GM12878 (cell line): ENCODE measurements around the gene DEGS2. TPM values are rescaled to one million over a fixed set of nuclear protein-coding genes. Genes with fewer than 3 reads are reported as not detected.

Experiments used
- ATAC-seq: fragments of 200-7000 bp; cut with Tn5 transposase; 3 replicates; pipeline ENCODE4 v1.9.1; 2020; ENCODE audit warnings: mild to moderate bottlenecking, moderate library complexity
- BruUV-seq: library from RNA; stranded (reverse); fragments of 400-500 nt; replicated peaks from 2 replicates; lab custom pipeline; 2021; lab: Mats Ljungman, UMichigan
- CTCF ChIA-PET: fragments of 300-600 bp; sonication (Branson Sonifier 250); formaldehyde crosslinking; extraction: SDS; loops from one replicate; lab custom pipeline; 2021; ENCODE audit warnings: inconsistent platforms; lab: Yijun Ruan, JAX
- POLR2A ChIA-PET: fragments of 350-600 bp; formaldehyde crosslinking; extraction: SDS; loops from one replicate; lab custom pipeline; 2021; ENCODE audit warnings: inconsistent platforms; lab: Charles Lee
- RAD21 ChIA-PET: fragments of 300-600 bp; sonication (Branson Sonifier 250); formaldehyde crosslinking; loops from one replicate; lab custom pipeline; 2023; ENCODE audit warnings: antibody characterized with exemption; ENCODE audit not compliant: unreplicated experiment; lab: Charles Lee
- SMC1A ChIA-PET: fragments of 300-600 bp; sonication (Branson Sonifier 250); formaldehyde crosslinking; loops from one replicate; lab custom pipeline; 2023; ENCODE audit not compliant: unreplicated experiment, uncharacterized antibody; lab: Charles Lee
- DNase-seq: peaks from one replicate; pipeline ENCODE4 v3.0.0-alpha.2; 2011; ENCODE audit warnings: low read depth, low spot score
- FAIRE-seq: peaks from 3 replicates; lab custom pipeline; 2011; peaks lifted over from hg19 to GRCh38; lab: Jason Lieb, UNC
- H2AFZ ChIP-seq: 2 replicates; pipeline ENCODE4 v1.6.0; 2011; ENCODE audit warnings: low read depth, low read length, control low read depth; ENCODE audit not compliant: control insufficient read depth
- H3K27ac ChIP-seq: 2 replicates; pipeline ENCODE4 v1.5.1; 2011; ENCODE audit warnings: control low read depth; ENCODE audit not compliant: control insufficient read depth, insufficient read depth
- H3K27me3 ChIP-seq, 2 experiments: replicated peaks in 1 of 2; 2 replicates each; pipeline versions ENCODE4 v1.6.0 to v1.6.1; 2011; ENCODE audit warnings: low read length in 1 of 2; ENCODE audit not compliant: control insufficient read depth in 2 of 2, insufficient read depth in 2 of 2
- H3K36me3 ChIP-seq, 2 experiments: 2 replicates each; pipeline ENCODE4 v1.5.1; 2011; ENCODE audit warnings: low read length in 1 of 2; ENCODE audit not compliant: control insufficient read depth in 2 of 2, insufficient read depth in 2 of 2
- H3K4me1 ChIP-seq: 2 replicates; pipeline ENCODE4 v1.6.1; 2011; ENCODE audit warnings: mild to moderate bottlenecking, low read length, moderate library complexity, mixed read lengths; ENCODE audit not compliant: control insufficient read depth, insufficient read depth
- H3K4me2 ChIP-seq: 2 replicates; pipeline ENCODE4 v1.6.0; 2011; ENCODE audit warnings: control low read depth; ENCODE audit not compliant: control insufficient read depth, insufficient read depth
- H3K4me3 ChIP-seq: fragments of 200-600 bp; sonication (generic); 2 replicates; pipeline ENCODE4 v1.5.1; 2016
- H3K79me2 ChIP-seq: 2 replicates; pipeline ENCODE4 v1.6.0; 2011; ENCODE audit warnings: low read length; ENCODE audit not compliant: control insufficient read depth, insufficient read depth
- H3K9ac ChIP-seq: 2 replicates; pipeline ENCODE4 v1.8.0; 2011; ENCODE audit warnings: low read length, control low read depth, mixed read lengths; ENCODE audit not compliant: control insufficient read depth, insufficient read depth
- H3K9me3 ChIP-seq: replicated peaks from 3 replicates; pipeline ENCODE4 v1.5.1; 2011; ENCODE audit warnings: mild to moderate bottlenecking, low read length; ENCODE audit not compliant: control insufficient read depth, insufficient read depth
- H4K20me1 ChIP-seq: 2 replicates; pipeline ENCODE4 v1.6.0; 2011; ENCODE audit not compliant: control insufficient read depth, insufficient read depth
- MYB ChIP-seq: fragments of 150-350 bp; IDR thresholded peaks from 2 replicates; pipeline ENCODE4 v1.6.1; 2014; ENCODE audit warnings: mild to moderate bottlenecking, low read depth, low read length, borderline replicate concordance
- POLR2A ChIP-seq: IDR thresholded peaks from 2 replicates; pipeline ENCODE4 v1.6.1; 2011; ENCODE audit warnings: low read depth, mild to moderate bottlenecking, low read length
- whole genome bisulfite sequencing: methylation state at CpG from one replicate; pipeline ENCODE4 v1.1.6; 2016; ENCODE audit warnings: low lambda C conversion rate; ENCODE audit not compliant: insufficient replicate concordance, insufficient coverage; ENCODE audit errors: missing lambda C conversion rate; 5-methylcytosine and 5-hydroxymethylcytosine counted together
- in situ Hi-C: fragments of 300-500 bp; cut with MboI; formaldehyde crosslinking; loops from 9 replicates; pipeline ENCODE4 v1.14.3; 2018; ENCODE audit warnings: mixed read lengths
- intact Hi-C: fragments of 100-400 bp; cut with micrococcal nuclease; formaldehyde crosslinking; loops from one replicate; pipeline ENCODE4 v1.14.2; 2022; ENCODE audit not compliant: unreplicated experiment
- polyA plus RNA-seq, 11 experiments: library from polyadenylated mRNA; depleted of rRNA in 4 of 11; unstranded in 6 of 11; stranded (reverse) in 5 of 11; fragments of >200 nt; fragmentation: Nextera tagmentation in 4 of 11; fragmentation: Illumina TruSeq in 1 of 11; extraction: Ambion mirVana in 4 of 11; extraction: Trizol in 1 of 11; gene quantifications; 1 replicate in 1 of 11; 2 replicates in 10 of 11; pipeline versions ENCODE4 v1.2.1 to v1.2.3, GENCODE V29; 2011 to 2016; ENCODE audit warnings: inconsistent platforms in 2 of 11, missing spikeins in 2 of 11, low read depth in 1 of 11
- total RNA-seq, 4 experiments: library from RNA; depleted of rRNA in 3 of 4; stranded (reverse); fragments of >200 nt in 3 of 4; fragmentation: Illumina TruSeq in 1 of 4; extraction: Trizol in 1 of 4; gene quantifications; 2 replicates each; pipeline versions ENCODE4 v1.2.1 to v1.2.3, GENCODE V29; 2013 to 2021
- TF ChIP-seq, protein P1 (sequence below): IDR thresholded peaks from 2 replicates; pipeline ENCODE4 v1.6.1; 2012; ENCODE audit warnings: low read depth, low read length, improper control_type of control experiment
- TF ChIP-seq, protein P2 (sequence below): fragments of 450-650 bp; formaldehyde crosslinking; IDR thresholded peaks from 2 replicates; pipeline ENCODE4 v1.5.0; 2022; ENCODE audit warnings: mild to moderate bottlenecking, missing genetic modification characterization

Gene DEGS2
- total and polyA plus RNA-seq, 10 of the 15 experiments (the other 5 are each of a cell fraction or from before 2014, with no cell fraction given): 0.01 to 2.5 (median 0.45) TPM; not detected in 1

DNA sequence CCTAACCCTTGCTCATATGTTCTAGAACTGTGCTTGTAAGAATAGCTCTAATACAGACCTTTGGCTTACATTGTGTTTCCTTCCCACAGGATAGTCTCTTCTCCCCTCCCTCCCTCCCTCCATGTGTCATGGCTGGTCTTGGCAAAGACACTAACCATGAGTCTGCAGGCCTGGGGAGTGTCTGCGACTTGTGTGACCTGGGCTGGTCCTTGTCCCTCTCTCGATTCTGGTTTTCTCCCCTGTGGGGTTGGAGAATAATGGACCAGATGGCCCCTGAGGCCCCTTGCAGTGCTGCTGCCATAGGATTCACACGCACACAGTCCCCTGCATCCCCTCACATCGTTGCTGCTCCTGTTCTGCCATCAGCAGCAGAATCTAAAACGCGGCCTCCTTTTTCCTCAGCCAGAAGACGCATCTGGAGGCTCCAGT lies 30.3 kb downstream of the DEGS2 start (continued):
- TF ChIP-seq, protein P1, sequence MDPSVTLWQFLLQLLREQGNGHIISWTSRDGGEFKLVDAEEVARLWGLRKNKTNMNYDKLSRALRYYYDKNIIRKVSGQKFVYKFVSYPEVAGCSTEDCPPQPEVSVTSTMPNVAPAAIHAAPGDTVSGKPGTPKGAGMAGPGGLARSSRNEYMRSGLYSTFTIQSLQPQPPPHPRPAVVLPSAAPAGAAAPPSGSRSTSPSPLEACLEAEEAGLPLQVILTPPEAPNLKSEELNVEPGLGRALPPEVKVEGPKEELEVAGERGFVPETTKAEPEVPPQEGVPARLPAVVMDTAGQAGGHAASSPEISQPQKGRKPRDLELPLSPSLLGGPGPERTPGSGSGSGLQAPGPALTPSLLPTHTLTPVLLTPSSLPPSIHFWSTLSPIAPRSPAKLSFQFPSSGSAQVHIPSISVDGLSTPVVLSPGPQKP: no peak
- no peak for TF ChIP-seq MYB

DNA sequence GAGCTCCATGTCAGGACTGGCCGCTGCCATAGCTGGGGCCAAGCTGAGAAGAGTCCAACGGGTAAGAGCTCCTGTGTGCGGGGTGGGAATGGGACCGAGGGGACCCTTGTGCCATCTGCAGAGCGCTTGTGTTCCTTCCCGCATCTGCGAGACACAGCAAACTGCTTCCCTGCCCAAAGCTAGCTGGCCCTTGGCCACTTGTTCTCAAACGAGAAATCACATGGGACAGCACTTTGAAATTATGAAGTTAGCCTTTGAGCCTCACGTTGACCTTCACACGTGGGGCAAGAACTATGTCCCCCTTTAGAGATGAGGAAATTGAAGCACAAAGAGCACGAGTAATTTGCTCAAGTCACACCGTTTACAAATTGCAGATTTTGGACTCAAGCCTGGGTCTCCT lies 30.8 kb downstream of the DEGS2 start:
- Histone ChIP-seq H4K20me1 (no peaks in the 10 kb centered on the region), H3K9ac (no peak overlapping the region), H3K4me1 (no peaks in the 10 kb centered on the region), H3K79me2 (no peaks in the 10 kb centered on the region), H3K4me3 (no peak overlapping the region), H3K36me3 (peaks cover 42 to 44% of the 10 kb centered on the region in 2 experiments), H3K27ac (no peak overlapping the region), H3K9me3 (no peaks in the 10 kb centered on the region), H3K4me2 (no peak overlapping the region), H2AFZ (no peak overlapping the region), H3K27me3 (no peaks in the 10 kb centered on the region)
- in situ Hi-C loops: no loop called here
- TF ChIP-seq, protein P2, sequence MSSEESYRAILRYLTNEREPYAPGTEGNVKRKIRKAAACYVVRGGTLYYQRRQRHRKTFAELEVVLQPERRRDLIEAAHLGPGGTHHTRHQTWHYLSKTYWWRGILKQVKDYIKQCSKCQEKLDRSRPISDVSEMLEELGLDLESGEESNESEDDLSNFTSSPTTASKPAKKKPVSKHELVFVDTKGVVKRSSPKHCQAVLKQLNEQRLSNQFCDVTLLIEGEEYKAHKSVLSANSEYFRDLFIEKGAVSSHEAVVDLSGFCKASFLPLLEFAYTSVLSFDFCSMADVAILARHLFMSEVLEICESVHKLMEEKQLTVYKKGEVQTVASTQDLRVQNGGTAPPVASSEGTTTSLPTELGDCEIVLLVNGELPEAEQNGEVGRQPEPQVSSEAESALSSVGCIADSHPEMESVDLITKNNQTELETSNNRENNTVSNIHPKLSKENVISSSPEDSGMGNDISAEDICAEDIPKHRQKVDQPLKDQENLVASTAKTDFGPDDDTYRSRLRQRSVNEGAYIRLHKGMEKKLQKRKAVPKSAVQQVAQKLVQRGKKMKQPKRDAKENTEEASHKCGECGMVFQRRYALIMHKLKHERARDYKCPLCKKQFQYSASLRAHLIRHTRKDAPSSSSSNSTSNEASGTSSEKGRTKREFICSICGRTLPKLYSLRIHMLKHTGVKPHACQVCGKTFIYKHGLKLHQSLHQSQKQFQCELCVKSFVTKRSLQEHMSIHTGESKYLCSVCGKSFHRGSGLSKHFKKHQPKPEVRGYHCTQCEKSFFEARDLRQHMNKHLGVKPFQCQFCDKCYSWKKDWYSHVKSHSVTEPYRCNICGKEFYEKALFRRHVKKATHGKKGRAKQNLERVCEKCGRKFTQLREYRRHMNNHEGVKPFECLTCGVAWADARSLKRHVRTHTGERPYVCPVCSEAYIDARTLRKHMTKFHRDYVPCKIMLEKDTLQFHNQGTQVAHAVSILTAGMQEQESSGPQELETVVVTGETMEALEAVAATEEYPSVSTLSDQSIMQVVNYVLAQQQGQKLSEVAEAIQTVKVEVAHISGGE (CRISPR knock-in tag): no peak
- TF ChIP-seq POLR2A: 0 out of 2 replicates have a peak, but pooled peaks have one; percentile 26
- ATAC-seq (no peak), FAIRE-seq (no peak), DNase-seq (no peak)
- POLR2A ChIA-PET: no interaction called here
- CTCF ChIA-PET: interaction anchor here (1.3 kb wide), 1 partner anchor 21 kb away, joined by 5 read pairs; no protein-coding TSS in a partner anchor
- 99% methylated on average over 12 of the region's 12 CpGs for WGBS
- SMC1A ChIA-PET: interaction anchor here (0.9 kb wide), 1 partner anchor 146 kb away, joined by 3 read pairs; no protein-coding TSS in a partner anchor
- no TSS peak for BruUV-seq
- RAD21 ChIA-PET: no interaction called here
- intact Hi-C loops: no loop called here
